Vagina (tissue), 2 donors: ENCODE measurements around the gene CDH4.

Source experiments
- POLR2A ChIP-seq, 2 donors: fragments of 450-650 bp; IDR thresholded peaks; one replicate each; pipeline ENCODE4 v1.6.1; 2017; ENCODE audit warnings: antibody characterized with exemption in 2 of 2, mild to moderate bottlenecking in 2 of 2, moderate library complexity in 2 of 2
- TF ChIP-seq, protein P1 (sequence below), 3 experiments: fragments of 450-650 bp in 2 of 3; fragments of 200-600 bp in 1 of 3; sonication (generic) in 1 of 3; IDR thresholded peaks; one replicate each; pipeline ENCODE4 v1.5.1; 2017 to 2019; ENCODE audit warnings: antibody characterized with exemption in 3 of 3, mild to moderate bottlenecking in 2 of 3, moderate library complexity in 2 of 3

DNA sequence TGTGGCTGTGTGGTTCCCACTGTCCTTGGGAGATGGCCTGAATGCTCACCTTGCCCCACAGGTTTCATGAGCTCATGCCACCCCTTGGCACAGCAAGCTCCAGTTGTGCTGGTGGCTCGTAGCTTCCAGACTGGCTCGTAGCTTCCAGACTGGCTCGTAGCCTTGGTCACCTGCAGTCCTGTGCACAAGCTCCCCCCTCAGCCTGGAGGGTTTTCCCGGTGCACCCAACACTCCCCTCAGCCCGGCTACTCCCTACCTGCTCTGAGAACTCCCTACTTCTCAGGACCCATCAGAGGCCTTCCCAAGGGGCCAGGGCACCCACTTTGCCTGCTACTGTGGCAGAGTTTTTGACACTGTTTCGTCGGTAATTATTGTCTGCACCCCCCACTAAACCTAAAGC lies 528.0 kb downstream of the CDH4 start:
- TF ChIP-seq, protein P1, sequence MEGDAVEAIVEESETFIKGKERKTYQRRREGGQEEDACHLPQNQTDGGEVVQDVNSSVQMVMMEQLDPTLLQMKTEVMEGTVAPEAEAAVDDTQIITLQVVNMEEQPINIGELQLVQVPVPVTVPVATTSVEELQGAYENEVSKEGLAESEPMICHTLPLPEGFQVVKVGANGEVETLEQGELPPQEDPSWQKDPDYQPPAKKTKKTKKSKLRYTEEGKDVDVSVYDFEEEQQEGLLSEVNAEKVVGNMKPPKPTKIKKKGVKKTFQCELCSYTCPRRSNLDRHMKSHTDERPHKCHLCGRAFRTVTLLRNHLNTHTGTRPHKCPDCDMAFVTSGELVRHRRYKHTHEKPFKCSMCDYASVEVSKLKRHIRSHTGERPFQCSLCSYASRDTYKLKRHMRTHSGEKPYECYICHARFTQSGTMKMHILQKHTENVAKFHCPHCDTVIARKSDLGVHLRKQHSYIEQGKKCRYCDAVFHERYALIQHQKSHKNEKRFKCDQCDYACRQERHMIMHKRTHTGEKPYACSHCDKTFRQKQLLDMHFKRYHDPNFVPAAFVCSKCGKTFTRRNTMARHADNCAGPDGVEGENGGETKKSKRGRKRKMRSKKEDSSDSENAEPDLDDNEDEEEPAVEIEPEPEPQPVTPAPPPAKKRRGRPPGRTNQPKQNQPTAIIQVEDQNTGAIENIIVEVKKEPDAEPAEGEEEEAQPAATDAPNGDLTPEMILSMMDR (IDR thresholded peaks at IDR 0.05) = no peak
- no peak for TF ChIP-seq POLR2A (IDR thresholded peaks at IDR 0.05)
